Erythroblast (primary cell): ENCODE data around the gene THRB.

Source experiments
- GATA1 ChIP-seq: IDR thresholded peaks from 2 replicates; pipeline ENCODE4 v1.6.1; 2011; ENCODE audit warnings: low read depth, mild to moderate bottlenecking, control low read depth, low read length, moderate library complexity
- POLR2A ChIP-seq: IDR thresholded peaks from 2 replicates; pipeline ENCODE4 v1.6.1; 2011; ENCODE audit warnings: mild to moderate bottlenecking, low read length

GRCh38 chr3:24227635-24228034, 267.0 kb downstream of the THRB start:
- no peak for TF ChIP-seq POLR2A
- no peak for TF ChIP-seq GATA1
